Measurements from ENCODE around the gene COG8.

GRCh38 chr16:69306031-69306430 lies 33.3 kb downstream of the COG8 start:
- TF ChIP-seq CTCF (IDR thresholded peaks at IDR 0.05; ENCODE audit: control extremely low read depth in 1 of 3, insufficient read depth in 1 of 3, low read depth in 1 of 3, low read length in 3 of 3) = no peak
- no peak for TF ChIP-seq EP300 (IDR thresholded peaks at IDR 0.05; ENCODE audit: borderline replicate concordance in 1 of 2, low read depth in 2 of 2, low read length in 2 of 2)
- no peak for TF ChIP-seq CEBPB (IDR thresholded peaks at IDR 0.05; ENCODE audit: low read depth, low read length)
- TF ChIP-seq RFX5 (IDR thresholded peaks at IDR 0.05; ENCODE audit: borderline replicate concordance, low read depth, low read length) = no peak
- TF ChIP-seq TAF1 (IDR thresholded peaks at IDR 0.05; ENCODE audit: low read depth, low read length) = no peak
- TF ChIP-seq ZNF274 (IDR thresholded peaks at IDR 0.05; ENCODE audit: borderline replicate concordance, extremely low read depth, low read length) = no peak
- no peak for TF ChIP-seq NANOG (IDR thresholded peaks at IDR 0.05; ENCODE audit: insufficient read depth, low read depth, low read length, poor library complexity, severe bottlenecking)
- no peak for TF ChIP-seq SP2 (IDR thresholded peaks at IDR 0.05; ENCODE audit: low read length)
- no peak for TF ChIP-seq POLR2AphosphoS5 (IDR thresholded peaks at IDR 0.05; ENCODE audit: low read depth, low read length)
- TF ChIP-seq SP1 (IDR thresholded peaks at IDR 0.05; ENCODE audit: low read depth, low read length) = no peak
- TF ChIP-seq RAD21 (IDR thresholded peaks at IDR 0.05 in 1 of 2, conservative IDR thresholded peaks at IDR 0.05 in 1 of 2; ENCODE audit: low read depth in 2 of 2, low read length in 2 of 2) = no peak
- no peak for TF ChIP-seq MAX (IDR thresholded peaks at IDR 0.05)
